GM12878 (cell line): Measurements from ENCODE around the gene CCDC6. TPM values are rescaled to one million over a fixed set of nuclear protein-coding genes. Genes with fewer than 3 reads are reported as not detected.

Experiments
- BHLHE40 ChIP-seq, 2 experiments: fragments of 450-650 bp in 1 of 2; IDR thresholded peaks; 2 replicates each; pipeline ENCODE4 v1.6.1; 2011 to 2017; ENCODE audit warnings: low read depth in 2 of 2, borderline replicate concordance in 1 of 2, improper control_type of control experiment in 1 of 2, low read length in 1 of 2, mild to moderate bottlenecking in 1 of 2
- CEBPB ChIP-seq, 2 experiments: fragments of 150-350 bp in 1 of 2; IDR thresholded peaks; 2 replicates each; pipeline ENCODE4 v1.6.1; 2012 to 2014; ENCODE audit warnings: low read depth in 2 of 2, low read length in 2 of 2, borderline replicate concordance in 1 of 2, inconsistent platforms in 1 of 2
- CREB1 ChIP-seq: IDR thresholded peaks from 2 replicates; pipeline ENCODE4 v1.6.1; 2012; ENCODE audit warnings: low read depth, mild to moderate bottlenecking, inconsistent platforms
- EED ChIP-seq: sonication (generic); IDR thresholded peaks from 2 replicates; pipeline ENCODE4 v1.6.1; 2016; ENCODE audit warnings: antibody characterized with exemption, low read depth
- ETV6 ChIP-seq, 2 experiments: fragments of 450-650 bp in 1 of 2; IDR thresholded peaks in 1 of 2; conservative IDR thresholded peaks in 1 of 2; 2 replicates each; pipeline ENCODE4 v1.6.1; 2014; ENCODE audit warnings: antibody characterized with exemption in 1 of 2, borderline replicate concordance in 1 of 2, low read depth in 1 of 2, mild to moderate bottlenecking in 1 of 2, moderate library complexity in 1 of 2
- GATAD2B ChIP-seq: fragments of 450-650 bp; conservative IDR thresholded peaks from 2 replicates; pipeline ENCODE4 v1.6.1; 2017; ENCODE audit warnings: low read depth, mild to moderate bottlenecking, moderate library complexity
- HDGF ChIP-seq: fragments of 450-650 bp; IDR thresholded peaks from 2 replicates; pipeline ENCODE4 v1.6.1; 2016; ENCODE audit warnings: antibody characterized with exemption
- KDM1A ChIP-seq: fragments of 200-600 bp; sonication (generic); IDR thresholded peaks from 2 replicates; pipeline ENCODE4 v1.6.1; 2016; ENCODE audit warnings: borderline replicate concordance
- KLF5 ChIP-seq: fragments of 450-650 bp; IDR thresholded peaks from 2 replicates; pipeline ENCODE4 v1.6.1; 2014; ENCODE audit warnings: mild to moderate bottlenecking; ENCODE audit not compliant: partially characterized antibody
- MEF2A ChIP-seq: IDR thresholded peaks from 2 replicates; pipeline ENCODE4 v1.6.1; 2011; ENCODE audit warnings: low read depth, mild to moderate bottlenecking, low read length, moderate library complexity; ENCODE audit not compliant: insufficient read depth
- MXI1 ChIP-seq: fragments of 150-350 bp; IDR thresholded peaks from 2 replicates; pipeline ENCODE4 v1.6.1; 2011; ENCODE audit warnings: low read depth, mild to moderate bottlenecking, inconsistent platforms, low read length, improper control_type of control experiment
- NFYB ChIP-seq: IDR thresholded peaks from 2 replicates; pipeline ENCODE4 v1.6.1; 2011; ENCODE audit warnings: low read depth, mild to moderate bottlenecking, low read length, improper control_type of control experiment, moderate library complexity; ENCODE audit not compliant: insufficient read depth
- PAX8 ChIP-seq: fragments of 450-650 bp; IDR thresholded peaks from 2 replicates; pipeline ENCODE4 v1.6.1; 2017; ENCODE audit warnings: mild to moderate bottlenecking, moderate library complexity
- SPI1 ChIP-seq: IDR thresholded peaks from 2 replicates; pipeline ENCODE4 v1.6.1; 2011; ENCODE audit warnings: low read depth, mild to moderate bottlenecking, low read length, moderate library complexity, borderline replicate concordance; ENCODE audit not compliant: insufficient read depth
- ZNF217 ChIP-seq: fragments of 450-650 bp; IDR thresholded peaks from 2 replicates; pipeline ENCODE4 v1.6.1; 2017; ENCODE audit warnings: antibody characterized with exemption, mild to moderate bottlenecking
- ZSCAN29 ChIP-seq: fragments of 450-650 bp; IDR thresholded peaks from 2 replicates; pipeline ENCODE4 v1.6.1; 2017; ENCODE audit warnings: mild to moderate bottlenecking, moderate library complexity
- polyA plus RNA-seq, 11 experiments: library from polyadenylated mRNA; depleted of rRNA in 4 of 11; unstranded in 6 of 11; stranded (reverse) in 5 of 11; fragments of >200 nt; fragmentation: Nextera tagmentation in 4 of 11; fragmentation: Illumina TruSeq in 1 of 11; extraction: Ambion mirVana in 4 of 11; extraction: Trizol in 1 of 11; gene quantifications; 1 replicate in 1 of 11; 2 replicates in 10 of 11; pipeline versions ENCODE4 v1.2.1 to v1.2.3, GENCODE V29; 2011 to 2016; ENCODE audit warnings: inconsistent platforms in 2 of 11, missing spikeins in 2 of 11, low read depth in 1 of 11
- total RNA-seq, 4 experiments: library from RNA; depleted of rRNA in 3 of 4; stranded (reverse); fragments of >200 nt in 3 of 4; fragmentation: Illumina TruSeq in 1 of 4; extraction: Trizol in 1 of 4; gene quantifications; 2 replicates each; pipeline versions ENCODE4 v1.2.1 to v1.2.3, GENCODE V29; 2013 to 2021
- TF ChIP-seq, protein P1 (sequence below): fragments of 450-650 bp; IDR thresholded peaks from 2 replicates; pipeline ENCODE4 v1.6.1; 2018; ENCODE audit warnings: borderline replicate concordance, mild to moderate bottlenecking; ENCODE audit not compliant: partially characterized antibody

Gene CCDC6
- total and polyA plus RNA-seq, 10 of the 15 experiments (the other 5 are each of a cell fraction or from before 2014, with no cell fraction given): 11.8 to 46.2 (median 26.7) TPM

DNA sequence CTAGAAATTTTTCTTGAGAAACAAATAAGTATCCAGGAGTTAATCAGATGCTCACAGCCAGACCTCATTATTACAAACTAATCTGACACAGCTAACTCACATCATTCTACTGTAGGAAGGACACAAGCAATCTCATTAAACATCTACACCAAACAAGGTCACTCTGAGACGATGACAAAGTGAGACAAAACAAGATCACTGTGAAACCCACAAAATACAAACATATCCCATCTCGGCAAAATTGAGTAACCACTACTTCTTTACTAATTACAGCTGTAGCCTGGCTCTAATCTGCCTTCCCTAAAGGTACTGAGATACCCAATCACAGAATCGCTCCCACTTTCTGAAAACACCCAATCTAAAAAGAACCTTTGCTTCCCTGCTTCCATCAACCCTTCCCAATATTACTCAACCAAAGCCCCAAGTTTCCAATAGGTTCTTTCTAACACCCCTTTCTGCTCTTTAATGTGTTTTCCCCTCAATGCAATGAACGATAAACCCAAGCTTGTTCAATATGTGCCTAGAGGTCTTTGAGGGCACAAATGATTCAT lies 26.9 kb downstream of the CCDC6 start (continued):
- no peak for TF ChIP-seq KLF5
- no peak for TF ChIP-seq ZSCAN29
- TF ChIP-seq CREB1: peak; percentile 50; the same call in 1 of the 2 replicates
- TF ChIP-seq MEF2A: no peak
- TF ChIP-seq BHLHE40 (IDR thresholded peaks at IDR 0.05; ENCODE audit: borderline replicate concordance in 1 of 2, low read depth in 2 of 2, low read length in 1 of 2): no peak
- TF ChIP-seq NFYB: no peak
- no peak for TF ChIP-seq PAX8
- no peak for TF ChIP-seq ZNF217
- TF ChIP-seq, protein P1, sequence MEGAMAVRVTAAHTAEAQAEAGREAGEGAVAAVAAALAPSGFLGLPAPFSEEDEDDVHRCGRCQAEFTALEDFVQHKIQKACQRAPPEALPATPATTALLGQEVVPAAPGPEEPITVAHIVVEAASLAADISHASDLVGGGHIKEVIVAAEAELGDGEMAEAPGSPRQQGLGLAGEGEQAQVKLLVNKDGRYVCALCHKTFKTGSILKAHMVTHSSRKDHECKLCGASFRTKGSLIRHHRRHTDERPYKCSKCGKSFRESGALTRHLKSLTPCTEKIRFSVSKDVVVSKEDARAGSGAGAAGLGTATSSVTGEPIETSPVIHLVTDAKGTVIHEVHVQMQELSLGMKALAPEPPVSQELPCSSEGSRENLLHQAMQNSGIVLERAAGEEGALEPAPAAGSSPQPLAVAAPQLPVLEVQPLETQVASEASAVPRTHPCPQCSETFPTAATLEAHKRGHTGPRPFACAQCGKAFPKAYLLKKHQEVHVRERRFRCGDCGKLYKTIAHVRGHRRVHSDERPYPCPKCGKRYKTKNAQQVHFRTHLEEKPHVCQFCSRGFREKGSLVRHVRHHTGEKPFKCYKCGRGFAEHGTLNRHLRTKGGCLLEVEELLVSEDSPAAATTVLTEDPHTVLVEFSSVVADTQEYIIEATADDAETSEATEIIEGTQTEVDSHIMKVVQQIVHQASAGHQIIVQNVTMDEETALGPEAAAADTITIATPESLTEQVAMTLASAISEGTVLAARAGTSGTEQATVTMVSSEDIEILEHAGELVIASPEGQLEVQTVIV: no peak
- no peak for TF ChIP-seq CEBPB (IDR thresholded peaks at IDR 0.05; ENCODE audit: borderline replicate concordance in 1 of 2, low read depth in 2 of 2, low read length in 2 of 2)
- no peak for TF ChIP-seq KDM1A
- no peak for TF ChIP-seq EED
- TF ChIP-seq GATAD2B: no peak
- TF ChIP-seq HDGF: no peak
- TF ChIP-seq MXI1: no peak
- no peak for TF ChIP-seq SPI1
- TF ChIP-seq ETV6 (conservative IDR thresholded peaks at IDR 0.05 in 1 of 2, IDR thresholded peaks at IDR 0.05 in 1 of 2; ENCODE audit: borderline replicate concordance in 1 of 2, low read depth in 1 of 2): no peak
